ENCODE results near the gene TMPRSS4. TPM values are rescaled to one million over a fixed set of nuclear protein-coding genes. Genes with fewer than 3 reads are reported as not detected.

Gene TMPRSS4
- total RNA-seq, 6 experiments from 2014 or later: 0.35 to 0.51 TPM; not detected in 4

DNA sequence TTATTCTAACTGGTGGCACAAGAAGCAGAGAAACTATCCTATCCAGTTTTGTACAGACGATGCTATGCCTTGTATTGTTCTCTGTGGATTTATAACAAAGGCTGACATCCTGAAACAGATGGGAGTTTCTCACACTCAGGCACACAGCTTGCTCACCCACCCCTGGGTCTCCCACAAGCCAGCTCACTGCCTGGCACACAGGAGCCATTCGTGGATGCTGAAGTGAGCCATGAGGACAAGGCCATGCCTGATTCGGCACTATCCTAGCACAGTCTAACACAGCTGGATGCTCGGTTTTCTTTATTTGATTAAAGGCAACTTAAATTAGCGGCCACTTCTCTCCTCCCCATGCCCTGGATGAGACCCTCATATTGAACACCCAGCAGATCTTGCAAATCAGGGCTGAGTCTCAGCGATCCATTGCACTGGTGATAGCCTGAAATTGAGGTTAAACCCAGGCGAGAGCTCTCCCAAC, 25.7 kb upstream of the TMPRSS4 start:
- TF ChIP-seq POLR2A (IDR thresholded peaks at IDR 0.05): no peak
- TF ChIP-seq, protein P1, sequence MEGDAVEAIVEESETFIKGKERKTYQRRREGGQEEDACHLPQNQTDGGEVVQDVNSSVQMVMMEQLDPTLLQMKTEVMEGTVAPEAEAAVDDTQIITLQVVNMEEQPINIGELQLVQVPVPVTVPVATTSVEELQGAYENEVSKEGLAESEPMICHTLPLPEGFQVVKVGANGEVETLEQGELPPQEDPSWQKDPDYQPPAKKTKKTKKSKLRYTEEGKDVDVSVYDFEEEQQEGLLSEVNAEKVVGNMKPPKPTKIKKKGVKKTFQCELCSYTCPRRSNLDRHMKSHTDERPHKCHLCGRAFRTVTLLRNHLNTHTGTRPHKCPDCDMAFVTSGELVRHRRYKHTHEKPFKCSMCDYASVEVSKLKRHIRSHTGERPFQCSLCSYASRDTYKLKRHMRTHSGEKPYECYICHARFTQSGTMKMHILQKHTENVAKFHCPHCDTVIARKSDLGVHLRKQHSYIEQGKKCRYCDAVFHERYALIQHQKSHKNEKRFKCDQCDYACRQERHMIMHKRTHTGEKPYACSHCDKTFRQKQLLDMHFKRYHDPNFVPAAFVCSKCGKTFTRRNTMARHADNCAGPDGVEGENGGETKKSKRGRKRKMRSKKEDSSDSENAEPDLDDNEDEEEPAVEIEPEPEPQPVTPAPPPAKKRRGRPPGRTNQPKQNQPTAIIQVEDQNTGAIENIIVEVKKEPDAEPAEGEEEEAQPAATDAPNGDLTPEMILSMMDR (IDR thresholded peaks at IDR 0.05): no peak
- Histone ChIP-seq H3K9me3 (no peaks in the 10 kb centered on the region), H3K4me1 (peaks cover 0 to 3% (median 0%) of the 10 kb centered on the region in 4 donors), H3K27me3 (no peaks in the 10 kb centered on the region), H3K36me3 (no peaks in the 10 kb centered on the region), H3K4me3 (no peak overlapping the region), H3K27ac (no peak overlapping the region)
- 59% methylated on average over 6 of the region's 7 CpGs for WGBS (ENCODE audit: insufficient coverage, low coverage, low lambda C conversion rate, missing lambda C conversion rate)
- DNase-seq: peak in 1 of 3 donors; percentile 7
- intact Hi-C loops (cut with DNase I): loop anchor here (5.0 kb wide), 1 partner anchor 209 kb away; no protein-coding TSS in a partner anchor
- no peak for ATAC-seq

GRCh38 chr11:118051611-118052461, 25.0 kb upstream of the TMPRSS4 start:
- Histone ChIP-seq H3K36me3 (no peaks in the 10 kb centered on the region), H3K9me3 (no peaks in the 10 kb centered on the region), H3K4me3 (no peak overlapping the region), H3K27ac (no peak overlapping the region), H3K4me1 (no peaks in the 10 kb centered on the region), H3K27me3 (no peaks in the 10 kb centered on the region)
- 71% methylated on average over 12 of the region's 16 CpGs for WGBS (ENCODE audit: insufficient coverage, low coverage, low lambda C conversion rate, missing lambda C conversion rate)
- intact Hi-C loops (cut with DNase I): loop anchor here (5.0 kb wide), 1 partner anchor 210 kb away; no protein-coding TSS in a partner anchor
- DNase-seq (peak in 1 of 3 donors; percentile 40), ATAC-seq (peak in 3 of 4 donors; percentile 20 to 54 (median 39))
- TF ChIP-seq, protein P1 (IDR thresholded peaks at IDR 0.05): no peak
- TF ChIP-seq POLR2A (IDR thresholded peaks at IDR 0.05): no peak

- no peak for TF ChIP-seq POLR2A (IDR thresholded peaks at IDR 0.05)
- TF ChIP-seq, protein P1 (IDR thresholded peaks at IDR 0.05): no peak
- H3K4me3 ChIP-seq: no peak overlapping the region
- DNase-seq (peak in 1 of 3 donors; percentile 32), ATAC-seq (no peak)
- H3K4me1 ChIP-seq: no peaks in the 10 kb centered on the region
- H3K27me3 ChIP-seq: no peaks in the 10 kb centered on the region
- WGBS (ENCODE audit: insufficient coverage, low coverage, low lambda C conversion rate, missing lambda C conversion rate): 64% methylated on average over 5 of the region's 13 CpGs
- no peaks in the 10 kb centered on the region for H3K9me3 ChIP-seq
- no peak overlapping the region for H3K27ac ChIP-seq
- no peaks in the 10 kb centered on the region for H3K36me3 ChIP-seq
- intact Hi-C loops (cut with DNase I): loop anchor here (5.0 kb wide), 1 partner anchor 210 kb away; no protein-coding TSS in a partner anchor
Measured at GRCh38 chr11:118052581-118053206, 24.2 kb upstream of the TMPRSS4 start.

DNA sequence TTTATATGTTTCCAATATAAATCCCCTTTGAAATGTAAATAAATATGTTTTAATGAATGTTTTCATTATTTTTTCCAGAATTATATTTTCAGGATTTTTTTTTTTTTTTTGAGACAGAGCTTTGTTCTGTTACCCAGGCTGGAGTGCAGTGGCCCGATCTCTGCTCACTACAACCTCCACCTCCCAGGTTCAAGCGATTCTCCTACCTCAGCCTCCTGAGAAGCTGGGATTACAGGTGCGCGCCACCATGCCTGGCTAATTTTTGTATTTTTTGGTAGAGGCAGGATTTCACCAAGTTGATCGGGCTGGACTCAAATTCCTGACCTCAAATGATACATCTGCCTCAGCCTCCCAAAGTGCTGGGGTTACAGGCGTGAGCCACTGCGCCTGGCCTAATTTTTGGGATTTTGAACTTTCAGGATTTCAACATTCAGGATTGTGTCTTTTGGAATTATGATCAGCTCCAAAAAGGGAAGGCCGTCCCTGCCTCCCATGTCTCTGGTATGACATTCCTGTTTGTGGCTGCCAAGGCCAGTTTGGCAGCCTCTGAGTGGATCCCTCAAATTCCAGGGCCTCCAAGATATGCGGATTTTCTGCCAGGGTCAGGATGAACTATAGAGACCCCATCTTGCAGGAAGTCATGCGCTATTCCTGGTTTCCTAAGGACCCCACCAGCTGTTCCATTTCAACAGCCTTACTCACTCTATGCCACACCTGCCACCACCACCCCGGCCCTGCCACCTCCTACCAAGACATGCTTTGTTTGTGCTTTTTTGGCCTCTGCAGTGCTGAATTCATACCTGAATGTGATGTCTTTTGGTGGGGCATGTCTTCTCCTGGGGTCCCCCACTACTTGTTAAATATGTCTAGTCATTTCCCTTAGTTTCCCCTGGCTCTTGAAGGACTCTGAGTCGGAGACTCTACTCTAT, 21.9 kb upstream of the TMPRSS4 start:
- 84% methylated on average over 6 of the region's 12 CpGs for WGBS (ENCODE audit: insufficient coverage, low coverage, low lambda C conversion rate, missing lambda C conversion rate)
- peak in 1 of 3 donors; percentile 23 for DNase-seq
- Histone ChIP-seq H3K36me3 (no peaks in the 10 kb centered on the region), H3K27ac (no peak overlapping the region), H3K4me1 (no peaks in the 10 kb centered on the region), H3K9me3 (no peaks in the 10 kb centered on the region), H3K27me3 (no peaks in the 10 kb centered on the region), H3K4me3 (no peak overlapping the region)
- intact Hi-C loops (cut with DNase I): loop anchor here (5.0 kb wide), 1 partner anchor 213 kb away; no protein-coding TSS in a partner anchor
- ATAC-seq: no peak
- TF ChIP-seq, protein P1 (IDR thresholded peaks at IDR 0.05): no peak
- TF ChIP-seq POLR2A (IDR thresholded peaks at IDR 0.05): no peak

Measured in right lobe of liver (tissue), 6 donors.